Hematopoietic multipotent progenitor cell treated with erythropoietin and hydrocortisone succinate and interleukin-3 and kit ligand, for 17 days (in vitro differentiated cells): ENCODE data around the gene FUBP1.
"Not testable (repeated sequence)": the region's sequence is repeated elsewhere in the genome, so short reads cannot be mapped to it uniquely, and the experiment has no call there.

Source experiments
- DNase-seq: peaks from one replicate; pipeline ENCODE4 v3.0.0-alpha.2; 2015; ENCODE audit warnings: low spot score

The FUBP1 gene

DNA sequence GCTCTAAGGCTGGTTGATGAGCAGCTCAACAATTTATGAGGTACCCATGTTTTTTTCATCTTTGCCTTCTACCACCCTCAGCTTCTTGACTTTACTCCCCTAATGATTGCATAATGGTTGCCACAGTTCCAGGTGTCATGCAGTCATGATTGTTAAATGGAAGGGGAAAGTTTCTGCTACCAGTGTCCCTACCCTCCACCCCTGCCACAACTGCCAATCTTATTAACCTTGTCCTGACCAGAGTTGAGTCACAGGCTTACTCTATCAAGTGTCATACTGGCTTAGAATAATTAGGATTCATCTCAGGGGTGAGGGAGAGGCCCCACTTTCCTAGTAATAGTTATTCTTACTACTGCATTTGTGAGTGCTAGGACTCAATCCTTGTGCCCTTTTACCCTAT, 7.9 kb upstream of the FUBP1 start:
- DNase-seq = no peak

DNA sequence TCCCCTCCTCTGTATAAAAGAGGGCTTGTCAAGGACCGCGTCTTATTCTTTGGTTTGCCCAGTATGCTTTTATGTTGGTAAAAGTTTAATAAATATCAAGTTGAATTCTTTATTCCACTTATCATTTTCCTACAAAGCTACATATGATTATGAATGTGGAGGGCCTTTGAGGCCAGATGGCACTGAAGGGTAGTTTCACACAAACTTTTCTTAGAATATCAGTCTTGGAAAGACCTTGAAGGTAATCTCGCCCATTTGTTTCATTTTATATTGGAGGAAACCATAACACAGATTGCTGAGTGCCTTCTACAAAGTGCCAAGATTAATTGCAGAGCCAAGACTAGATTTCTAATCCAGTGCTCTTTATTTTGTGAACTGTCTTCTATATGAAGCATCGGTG, 5.8 kb upstream of the FUBP1 start:
- DNase-seq = no peak

GRCh38 chr1:77983997-77984355, 5.1 kb upstream of the FUBP1 start:
- DNase-seq = no peak

- DNase-seq = not testable (repeated sequence)
Observed at GRCh38 chr1:77983352-77983996, 4.6 kb upstream of the FUBP1 start.

GRCh38 chr1:77978293-77978968, 441 bp downstream of the FUBP1 start:
- DNase-seq = peak; percentile 79

- no peak for DNase-seq
Observed at GRCh38 chr1:77977989-77978292, 931 bp downstream of the FUBP1 start.

GRCh38 chr1:77976433-77977076, 2.3 kb downstream of the FUBP1 start:
- peak; percentile 18 for DNase-seq

- DNase-seq = peak; percentile 19
Observed at GRCh38 chr1:77975907-77976306, 3.0 kb downstream of the FUBP1 start.

- no peak for DNase-seq
Observed at GRCh38 chr1:77975386-77975785, 3.5 kb downstream of the FUBP1 start.

GRCh38 chr1:77972080-77972479, 6.8 kb downstream of the FUBP1 start:
- no peak for DNase-seq

GRCh38 chr1:77970192-77970591, 8.7 kb downstream of the FUBP1 start:
- no peak for DNase-seq

DNA sequence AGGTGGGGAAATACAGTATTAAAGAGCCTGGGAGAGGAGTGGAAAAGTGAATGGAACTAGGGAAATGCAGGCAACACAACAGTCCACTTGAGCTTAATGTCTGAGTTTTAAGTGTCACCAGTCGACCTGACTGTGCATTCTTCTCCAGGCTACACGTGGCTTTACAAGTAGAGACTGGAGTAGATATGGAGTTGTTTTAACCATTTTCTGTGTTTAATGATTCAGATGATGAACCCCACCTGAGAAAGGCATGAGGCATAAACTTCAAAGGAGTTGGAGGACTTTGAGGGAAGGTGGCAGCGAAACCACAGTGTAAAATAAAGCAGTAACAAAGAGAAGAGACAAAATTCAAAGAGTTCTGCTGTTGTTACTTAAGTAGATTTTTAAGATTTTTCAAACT, 12.6 kb downstream of the FUBP1 start:
- DNase-seq = no peak

DNA sequence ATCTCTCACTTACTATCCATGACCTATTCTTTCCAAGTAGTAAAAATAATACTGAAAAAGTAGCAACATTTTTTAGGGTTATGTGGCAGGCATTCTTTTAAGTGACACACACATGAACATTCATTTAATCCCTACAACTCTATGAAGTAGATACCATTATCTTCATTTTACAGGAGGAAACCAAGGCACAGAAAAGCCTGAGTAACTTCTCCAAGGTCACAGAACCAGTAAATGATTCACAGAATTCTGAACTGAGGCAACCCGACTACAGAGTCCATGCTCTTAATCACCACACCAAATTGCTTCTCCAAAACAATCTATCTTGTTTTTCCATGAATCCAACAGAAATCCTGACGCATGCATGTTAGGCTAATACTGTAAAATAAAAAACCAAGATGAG, 17.5 kb downstream of the FUBP1 start:
- DNase-seq = no peak

DNA sequence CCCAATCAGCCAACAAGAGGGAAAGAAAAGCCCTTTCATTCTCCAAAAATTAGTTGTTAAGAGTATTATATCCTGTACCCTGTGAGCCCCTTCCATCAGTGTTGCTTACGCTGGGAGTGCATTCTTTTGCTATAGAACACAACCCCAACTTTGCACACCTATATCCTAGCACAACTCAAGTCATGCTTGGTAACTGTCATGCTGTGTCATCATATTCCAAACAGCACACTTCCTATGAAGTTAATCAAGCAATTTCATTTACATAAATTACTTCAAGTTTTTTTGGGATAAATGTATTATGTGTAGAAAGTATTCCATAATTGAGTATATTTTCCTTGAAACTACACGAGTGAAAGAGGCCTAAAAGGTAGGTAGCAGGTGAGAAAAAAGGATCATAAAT, 20.0 kb downstream of the FUBP1 start:
- no peak for DNase-seq

DNA sequence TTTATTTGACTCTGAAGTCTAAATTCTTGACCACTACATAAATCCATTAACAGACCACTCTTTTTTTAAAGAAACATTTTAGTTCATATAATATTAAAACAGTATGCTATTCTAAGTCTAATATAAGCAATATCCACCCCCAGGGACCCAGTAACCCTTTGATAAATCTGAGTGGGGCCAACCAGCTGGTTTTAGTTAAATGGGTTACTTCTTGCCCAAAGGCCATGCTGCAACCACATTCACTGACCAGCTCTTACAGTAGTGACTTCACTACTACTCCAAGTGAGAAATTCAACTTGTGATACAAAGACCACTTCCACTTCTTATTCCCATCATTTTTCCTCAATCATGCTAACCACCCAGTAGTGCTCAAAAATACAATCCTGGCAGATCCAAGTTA, 20.5 kb downstream of the FUBP1 start:
- DNase-seq = no peak

DNA sequence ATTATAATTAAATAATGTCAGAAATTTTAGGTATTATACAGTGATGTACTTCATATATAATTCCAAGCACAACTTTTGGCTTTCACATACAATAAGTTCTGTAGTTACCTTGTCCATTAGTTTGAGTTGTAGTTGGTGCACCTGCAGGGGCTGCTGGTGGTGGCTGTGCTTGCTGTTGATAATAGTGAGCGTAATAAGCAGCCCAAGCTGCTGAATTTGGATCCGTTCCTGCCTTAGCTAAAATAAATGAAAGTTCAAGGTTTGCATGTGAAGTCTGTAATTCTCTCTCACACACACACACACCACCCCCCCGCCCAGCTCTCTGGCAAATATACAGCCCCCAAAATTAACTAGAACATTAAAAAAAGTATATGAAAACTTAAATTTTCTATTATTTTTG, 22.4 kb downstream of the FUBP1 start:
- DNase-seq = no peak

DNA sequence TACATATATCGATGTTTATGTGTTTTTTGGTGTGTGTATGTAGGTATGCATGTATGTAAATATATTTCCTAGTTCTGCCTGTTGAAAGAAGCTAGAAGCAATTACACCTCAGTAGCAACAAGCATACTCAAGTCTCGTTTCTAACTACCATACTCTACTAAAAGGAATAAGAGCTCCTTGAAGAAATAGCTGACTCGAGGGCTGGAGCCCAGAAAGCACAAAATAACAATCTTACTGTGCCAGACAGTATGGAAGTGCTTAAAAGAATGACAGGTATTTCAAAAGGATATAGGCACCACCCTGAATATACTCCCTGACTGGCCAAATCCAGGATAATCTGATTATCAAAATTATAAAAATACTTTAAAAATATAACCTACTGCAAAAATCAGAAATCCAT, 23.2 kb downstream of the FUBP1 start:
- DNase-seq = no peak

DNA sequence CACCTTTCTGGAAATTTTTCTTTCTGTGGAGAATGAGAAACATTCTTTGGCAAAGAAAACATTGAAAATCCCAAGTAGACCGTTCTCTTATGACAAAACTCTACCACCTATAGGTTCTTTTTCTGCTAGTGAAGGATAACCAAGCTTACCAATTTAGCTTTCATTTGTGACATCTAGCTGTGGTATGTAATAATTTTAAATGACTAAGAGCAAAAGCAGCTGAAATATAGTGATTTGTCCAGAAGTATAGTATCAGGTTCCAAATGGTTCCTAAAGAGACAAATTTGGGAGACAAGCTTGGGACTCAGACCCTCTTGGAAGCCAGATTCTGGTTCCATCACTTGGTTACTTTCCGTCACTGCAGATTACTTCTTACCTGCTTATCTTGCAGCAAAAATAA, 24.4 kb downstream of the FUBP1 start:
- no peak for DNase-seq

- no peak for DNase-seq
Observed at GRCh38 chr1:77953907-77954306, 25.0 kb downstream of the FUBP1 start.

- DNase-seq = no peak
Observed at GRCh38 chr1:77951328-77951727, 27.5 kb downstream of the FUBP1 start.

DNA sequence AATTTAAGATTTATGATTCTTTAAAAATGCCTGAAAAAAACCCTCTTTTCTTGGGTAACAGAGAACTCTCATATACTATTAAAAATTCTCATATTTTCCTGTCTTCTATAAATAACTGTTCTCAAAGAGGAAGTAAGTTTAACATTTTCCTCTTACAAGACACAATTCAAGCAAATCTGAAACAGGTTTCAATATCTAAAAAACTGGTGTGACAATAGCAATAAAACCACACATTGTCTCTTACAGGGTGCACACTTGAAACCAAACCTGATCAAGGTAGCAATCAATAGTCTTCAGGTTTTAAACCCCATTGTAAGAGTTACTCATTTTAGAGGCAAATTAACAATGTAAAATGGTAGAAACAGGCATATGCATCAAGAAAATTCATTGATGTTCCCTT, 28.0 kb downstream of the FUBP1 start:
- no peak for DNase-seq

GRCh38 chr1:77948841-77949424, 29.9 kb downstream of the FUBP1 start:
- DNase-seq = no peak

DNA sequence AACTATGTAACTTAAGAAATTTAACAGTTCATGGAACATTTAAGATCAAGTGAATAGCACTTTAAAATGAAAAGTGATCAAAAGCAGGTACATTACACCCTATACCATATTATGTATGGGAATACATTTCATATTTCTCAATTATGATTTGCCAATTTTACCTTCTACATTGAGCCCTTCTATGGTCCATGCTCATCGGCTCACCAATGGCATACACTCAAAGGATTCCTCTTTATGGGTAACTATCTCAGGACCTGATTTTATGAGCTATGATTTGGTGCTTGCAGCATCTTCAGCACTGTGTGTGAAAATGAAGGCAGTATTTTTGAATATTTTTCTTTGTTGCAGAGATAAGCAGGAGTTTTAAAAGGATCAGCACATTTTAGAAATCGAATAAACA, 33.5 kb downstream of the FUBP1 start:
- no peak for DNase-seq
